Parathyroid adenoma (tissue), 2 donors: ENCODE results near the gene TOX3.

Source experiments
- H2AFZ ChIP-seq: fragments of 300-600 bp; sonication (generic); one replicate; pipeline ENCODE4 v1.7.0; 2017; ENCODE audit warnings: antibody characterized with exemption, mild to moderate bottlenecking
- H3K27ac ChIP-seq: fragments of 300-600 bp; sonication (generic); one replicate; pipeline ENCODE4 v1.7.0; 2017
- H3K27me3 ChIP-seq: fragments of 300-600 bp; sonication (generic); one replicate; pipeline ENCODE4 v1.7.0; 2017; ENCODE audit warnings: low read length; ENCODE audit not compliant: control insufficient read depth, insufficient read depth
- H3K36me3 ChIP-seq: fragments of 300-600 bp; sonication (generic); one replicate; pipeline ENCODE4 v1.7.0; 2017; ENCODE audit warnings: low read length; ENCODE audit not compliant: control insufficient read depth, insufficient read depth
- H3K4me1 ChIP-seq: fragments of 300-600 bp; sonication (generic); one replicate; pipeline ENCODE4 v1.7.0; 2017; ENCODE audit warnings: control low read depth
- H3K4me2 ChIP-seq: fragments of 300-600 bp; sonication (generic); one replicate; pipeline ENCODE4 v1.7.0; 2017; ENCODE audit warnings: low read length
- H3K4me3 ChIP-seq: fragments of 300-600 bp; sonication (generic); one replicate; pipeline ENCODE4 v1.7.0; 2017; ENCODE audit warnings: low read depth, low read length
- H3K79me2 ChIP-seq: fragments of 300-600 bp; sonication (generic); one replicate; pipeline ENCODE4 v1.7.0; 2017; ENCODE audit warnings: control low read depth
- H3K9ac ChIP-seq: fragments of 300-600 bp; sonication (generic); one replicate; pipeline ENCODE4 v1.7.0; 2017; ENCODE audit warnings: mild to moderate bottlenecking
- H3K9me3 ChIP-seq: fragments of 300-600 bp; sonication (generic); one replicate; pipeline ENCODE4 v1.7.0; 2017; ENCODE audit warnings: low read length; ENCODE audit not compliant: control insufficient read depth
- TF ChIP-seq, protein P1 (sequence below): fragments of 300-600 bp; sonication (generic); IDR thresholded peaks from one replicate; pipeline ENCODE4 v1.7.0; 2017; ENCODE audit warnings: antibody characterized with exemption, mild to moderate bottlenecking
- donor health status: primary hyperparathyroidism.

TOX3 gene

GRCh38 chr16:52553322-52553721, 6.4 kb upstream of the TOX3 start:
- no peak overlapping the region for H3K27ac ChIP-seq
- no peaks in the 10 kb centered on the region for H3K36me3 ChIP-seq
- no peak overlapping the region for H3K4me3 ChIP-seq
- H3K9me3 ChIP-seq: no peaks in the 10 kb centered on the region
- TF ChIP-seq, protein P1, sequence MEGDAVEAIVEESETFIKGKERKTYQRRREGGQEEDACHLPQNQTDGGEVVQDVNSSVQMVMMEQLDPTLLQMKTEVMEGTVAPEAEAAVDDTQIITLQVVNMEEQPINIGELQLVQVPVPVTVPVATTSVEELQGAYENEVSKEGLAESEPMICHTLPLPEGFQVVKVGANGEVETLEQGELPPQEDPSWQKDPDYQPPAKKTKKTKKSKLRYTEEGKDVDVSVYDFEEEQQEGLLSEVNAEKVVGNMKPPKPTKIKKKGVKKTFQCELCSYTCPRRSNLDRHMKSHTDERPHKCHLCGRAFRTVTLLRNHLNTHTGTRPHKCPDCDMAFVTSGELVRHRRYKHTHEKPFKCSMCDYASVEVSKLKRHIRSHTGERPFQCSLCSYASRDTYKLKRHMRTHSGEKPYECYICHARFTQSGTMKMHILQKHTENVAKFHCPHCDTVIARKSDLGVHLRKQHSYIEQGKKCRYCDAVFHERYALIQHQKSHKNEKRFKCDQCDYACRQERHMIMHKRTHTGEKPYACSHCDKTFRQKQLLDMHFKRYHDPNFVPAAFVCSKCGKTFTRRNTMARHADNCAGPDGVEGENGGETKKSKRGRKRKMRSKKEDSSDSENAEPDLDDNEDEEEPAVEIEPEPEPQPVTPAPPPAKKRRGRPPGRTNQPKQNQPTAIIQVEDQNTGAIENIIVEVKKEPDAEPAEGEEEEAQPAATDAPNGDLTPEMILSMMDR: no peak
- H3K79me2 ChIP-seq: no peaks in the 10 kb centered on the region
- no peaks in the 10 kb centered on the region for H3K4me1 ChIP-seq
- H3K4me2 ChIP-seq: no peak overlapping the region
- H3K27me3 ChIP-seq: no peaks in the 10 kb centered on the region
- no peak overlapping the region for H2AFZ ChIP-seq
- no peak overlapping the region for H3K9ac ChIP-seq

- Histone ChIP-seq H3K36me3 (no peaks in the 10 kb centered on the region), H2AFZ (no peak overlapping the region), H3K9me3 (no peaks in the 10 kb centered on the region), H3K9ac (no peak overlapping the region), H3K4me1 (no peaks in the 10 kb centered on the region), H3K27me3 (no peaks in the 10 kb centered on the region), H3K4me3 (no peak overlapping the region), H3K79me2 (no peaks in the 10 kb centered on the region), H3K4me2 (no peak overlapping the region), H3K27ac (no peak overlapping the region)
- TF ChIP-seq, protein P1: no peak
These were observed 5.7 kb upstream of the TOX3 start for GRCh38 chr16:52552643-52553042.

GRCh38 chr16:52549011-52549692, 2.2 kb upstream of the TOX3 start:
- no peaks in the 10 kb centered on the region for H3K27me3 ChIP-seq
- H2AFZ ChIP-seq: no peak overlapping the region
- no peaks in the 10 kb centered on the region for H3K4me1 ChIP-seq
- no peaks in the 10 kb centered on the region for H3K79me2 ChIP-seq
- TF ChIP-seq, protein P1: no peak
- H3K27ac ChIP-seq: no peak overlapping the region
- H3K9me3 ChIP-seq: no peaks in the 10 kb centered on the region
- H3K4me2 ChIP-seq: no peak overlapping the region
- H3K4me3 ChIP-seq: no peak overlapping the region
- no peak overlapping the region for H3K9ac ChIP-seq
- no peaks in the 10 kb centered on the region for H3K36me3 ChIP-seq

GRCh38 chr16:52548261-52549010, 1.5 kb upstream of the TOX3 start:
- Histone ChIP-seq H3K9ac (no peak overlapping the region), H3K27ac (no peak overlapping the region), H3K4me2 (no peak overlapping the region), H2AFZ (no peak overlapping the region), H3K4me3 (no peak overlapping the region), H3K36me3 (no peaks in the 10 kb centered on the region), H3K79me2 (no peaks in the 10 kb centered on the region), H3K9me3 (no peaks in the 10 kb centered on the region), H3K27me3 (no peaks in the 10 kb centered on the region), H3K4me1 (no peaks in the 10 kb centered on the region)
- TF ChIP-seq, protein P1: no peak
